Measurements from ENCODE around the gene GRIK2. TPM values are rescaled to one million over a fixed set of nuclear protein-coding genes. Genes with fewer than 3 reads are reported as not detected.
"Not testable (repeated sequence)": the region's sequence is repeated elsewhere in the genome, so short reads cannot be mapped to it uniquely, and the experiment has no call there.

GRIK2 gene
- total RNA-seq (1 to 10 TPM in 5 of 6 donors, under 1 TPM in 1; 0.79 to 3.4 (median 2.4) TPM), polyA plus RNA-seq (1 to 10 TPM in 1 of 2 donors, under 1 TPM in 1; 0.61 to 3.5 TPM)

- FAIRE-seq (no peak), DNase-seq (peak; percentile 38 to 85 (median 50)), ATAC-seq (peak; percentile 88 to 96 (median 92))
- Histone ChIP-seq H3K4me1 (no peaks in the 10 kb centered on the region), H3K27ac (no peak within 1 kb of the TSS), H3K4me3 (peak within 1 kb of the TSS; percentile 22 to 52 (median 32)), H3K27me3 (peaks cover 0 to 4% (median 1%) of the 10 kb centered on the region in 4 donors), H3K9me3 (no peaks in the 10 kb centered on the region), H3K36me3 (no peaks in the 10 kb centered on the region)
- intact Hi-C loops (cut with DNase I): no loop called here
- TF ChIP-seq CTCF (IDR thresholded peaks at IDR 0.05): peak in 1 of 4 donors; percentile 21
- WGBS, 2 donors: 1 to 2% methylated on average over 23 to 45 of the region's 45 CpGs
These were observed at the start of gene GRIK2 for GRCh38 chr6:101393251-101393828. Gene GRIK2, plus strand, starts transcription at chr6:101393708.

- Histone ChIP-seq H3K4me1 (no peaks in the 10 kb centered on the region), H3K9me3 (no peaks in the 10 kb centered on the region), H3K36me3 (no peaks in the 10 kb centered on the region), H3K4me3 (no peak overlapping the region), H3K27me3 (no peaks in the 10 kb centered on the region), H3K27ac (no peak overlapping the region)
- intact Hi-C loops (cut with DNase I): no loop called here
- ATAC-seq: no peak
- no peak for FAIRE-seq
- TF ChIP-seq CTCF (IDR thresholded peaks at IDR 0.05): no peak
- DNase-seq: no peak
- WGBS, 2 donors: 40 to 47% methylated on average over 5 of the region's 5 CpGs
These were observed 48.6 kb upstream of the GRIK2 start for GRCh38 chr6:101344885-101345284.

- Histone ChIP-seq H3K4me1 (no peaks in the 10 kb centered on the region), H3K27me3 (no peaks in the 10 kb centered on the region), H3K9me3 (no peaks in the 10 kb centered on the region), H3K36me3 (no peaks in the 10 kb centered on the region), H3K27ac (no peak overlapping the region), H3K4me3 (no peak overlapping the region)
- 65 to 87% methylated on average over 3 of the region's 3 CpGs for WGBS, 2 donors
- no peak for FAIRE-seq
- intact Hi-C loops (cut with DNase I): no loop called here
- ATAC-seq: no peak
- DNase-seq: no peak
- no peak for TF ChIP-seq CTCF (IDR thresholded peaks at IDR 0.05)
These were observed 44.7 kb upstream of the GRIK2 start for GRCh38 chr6:101348816-101349215.

- DNase-seq: peak in 1 of 6 donors; percentile 12
- H3K4me3 ChIP-seq; FAIRE-seq; H3K27ac ChIP-seq; intact Hi-C loops (cut with DNase I); H3K36me3 ChIP-seq; H3K27me3 ChIP-seq; ATAC-seq; H3K9me3 ChIP-seq; H3K4me1 ChIP-seq: not testable (repeated sequence)
- 62 to 80% methylated on average over 6 of the region's 6 CpGs for WGBS, 2 donors
These were observed 42.9 kb upstream of the GRIK2 start for GRCh38 chr6:101350631-101351030.

- ATAC-seq (no peak), FAIRE-seq (no peak), DNase-seq (no peak)
- 54 to 75% methylated on average over 1 of the region's 1 CpG for WGBS, 2 donors
- Histone ChIP-seq H3K9me3 (no peaks in the 10 kb centered on the region), H3K27me3 (no peaks in the 10 kb centered on the region), H3K27ac (no peak overlapping the region), H3K36me3 (no peaks in the 10 kb centered on the region), H3K4me1 (no peaks in the 10 kb centered on the region), H3K4me3 (no peak overlapping the region)
- intact Hi-C loops (cut with DNase I): no loop called here
- TF ChIP-seq CTCF (IDR thresholded peaks at IDR 0.05): no peak
These were observed 42.3 kb upstream of the GRIK2 start for GRCh38 chr6:101351173-101351572.

Measured in pancreas (tissue), 10 donors.